Cortex of kidney (tissue), 1 donor: Measurements from ENCODE around the gene ZMYM3.
"Not testable (repeated sequence)": the region's sequence is repeated elsewhere in the genome, so short reads cannot be mapped to it uniquely, and the experiment has no call there.

ENCODE experiments used
- DNase-seq: peaks from one replicate; lab custom pipeline; 2025; lab: John Stamatoyannopoulos, UW

Gene ZMYM3

GRCh38 chrX:71254092-71254963 is at the start of gene ZMYM3:
Gene ZMYM3, minus strand, starts transcription at chrX:71254140. Its CDS starts 885 bp downstream, at chrX:71253255.
- DNase-seq = peak; percentile 9

- no peak for DNase-seq
Measured at GRCh38 chrX:71302461-71303213, 48.7 kb upstream of the ZMYM3 start.

- no peak for DNase-seq
Measured at GRCh38 chrX:71301195-71301924, 47.4 kb upstream of the ZMYM3 start, which contains the start of gene ITGB1BP2. Gene ITGB1BP2, plus strand, starts transcription at chrX:71301750. Its CDS starts 57 bp downstream, at chrX:71301807.

GRCh38 chrX:71300495-71300894 is 46.6 kb upstream of the ZMYM3 start:
- DNase-seq = not testable (repeated sequence)

- not testable (repeated sequence) for DNase-seq
Measured at GRCh38 chrX:71300064-71300463, 46.1 kb upstream of the ZMYM3 start.

- no peak for DNase-seq
Measured at GRCh38 chrX:71298119-71298518, 44.2 kb upstream of the ZMYM3 start.

- DNase-seq = no peak
Measured at GRCh38 chrX:71296806-71297205, 42.9 kb upstream of the ZMYM3 start.

GRCh38 chrX:71292669-71293365 is 38.9 kb upstream of the ZMYM3 start:
- no peak for DNase-seq

GRCh38 chrX:71291381-71291780 is 37.4 kb upstream of the ZMYM3 start:
- no peak for DNase-seq

GRCh38 chrX:71285929-71286328 is 32.0 kb upstream of the ZMYM3 start:
- DNase-seq = no peak

GRCh38 chrX:71283403-71284143 is 29.6 kb upstream of the ZMYM3 start, which contains the start of gene NONO:
Gene NONO, plus strand, starts transcription at chrX:71283635. Its CDS starts 7,003 bp downstream, at chrX:71290638.
- DNase-seq = peak; percentile 7

GRCh38 chrX:71282514-71283402 is 28.8 kb upstream of the ZMYM3 start:
- DNase-seq = no peak

GRCh38 chrX:71281300-71281699 is 27.4 kb upstream of the ZMYM3 start:
- DNase-seq = not testable (repeated sequence)

GRCh38 chrX:71272313-71272712 is 18.4 kb upstream of the ZMYM3 start:
- not testable (repeated sequence) for DNase-seq

- no peak for DNase-seq
Measured at GRCh38 chrX:71269801-71270395, 16.0 kb upstream of the ZMYM3 start.

GRCh38 chrX:71268624-71269023 is 14.7 kb upstream of the ZMYM3 start:
- not testable (repeated sequence) for DNase-seq

- DNase-seq = no peak
Measured at GRCh38 chrX:71256856-71257255, 2.9 kb upstream of the ZMYM3 start.

GRCh38 chrX:71256051-71256450 is 2.1 kb upstream of the ZMYM3 start:
- no peak for DNase-seq
